ENCODE measurements around the gene TNF.

Gene TNF

DNA sequence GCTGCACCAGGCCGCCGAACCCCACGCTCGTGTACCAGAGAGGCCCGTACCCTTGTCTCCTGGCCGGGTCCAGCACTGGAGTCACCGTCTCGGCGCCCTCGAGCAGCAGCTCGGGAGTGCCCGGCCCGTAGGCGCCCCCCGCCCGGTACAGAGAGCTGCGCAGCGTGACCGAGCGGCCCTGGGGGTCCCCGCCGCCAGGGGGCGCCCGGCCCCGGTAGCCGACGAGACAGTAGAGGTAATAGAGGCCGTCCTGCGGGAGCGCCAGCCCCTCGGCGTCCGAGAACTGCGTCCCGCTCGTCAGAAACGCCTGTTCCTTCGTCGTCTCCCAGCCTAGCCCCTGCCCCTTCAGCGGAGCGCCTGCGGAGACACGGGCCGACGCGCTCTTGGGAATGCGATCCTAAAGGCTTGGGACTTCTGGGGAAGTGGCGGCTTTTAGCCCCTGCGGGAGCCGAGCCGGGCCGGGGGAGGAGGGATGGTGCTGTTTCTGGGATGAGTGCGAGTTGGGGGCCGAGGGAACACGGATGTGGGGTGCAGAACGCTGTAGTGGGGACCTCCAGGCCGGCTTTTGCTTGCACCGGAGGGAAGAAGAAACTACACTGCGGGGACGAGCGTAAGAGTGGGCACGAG is 5.6 kb downstream of the TNF start:
- POLR2A ChIA-PET: interaction anchor here (0.6 to 3.5 kb wide), 11 partner anchors 10 to 133 kb away, joined by 3 to 23 read pairs (median 3); partner anchors contain the start of genes ATP6V1G2, DDX39B, GPANK1 and NCR3
- no peak for TF ChIP-seq CTBP1 (IDR thresholded peaks at IDR 0.05; ENCODE audit: borderline replicate concordance)
- TF ChIP-seq FOXM1 (IDR thresholded peaks at IDR 0.05; ENCODE audit: borderline replicate concordance): no peak
- 0 out of 2 replicates have a peak, but pooled peaks have one; percentile 8 for TF ChIP-seq TARDBP (IDR thresholded peaks at IDR 0.05)
- no peak for TF ChIP-seq NFRKB (IDR thresholded peaks at IDR 0.05)
- TF ChIP-seq LEF1 (IDR thresholded peaks at IDR 0.05; ENCODE audit: borderline replicate concordance): no peak
- TF ChIP-seq ZNF384 (IDR thresholded peaks at IDR 0.05): no peak
- no peak for TF ChIP-seq ELF4 (IDR thresholded peaks at IDR 0.05)
- no peak for TF ChIP-seq SUZ12 (IDR thresholded peaks at IDR 0.05)
- TF ChIP-seq FOXA1 (IDR thresholded peaks at IDR 0.05): no peak
- TF ChIP-seq BHLHE40 (IDR thresholded peaks at IDR 0.05; ENCODE audit: borderline replicate concordance): no peak
- TF ChIP-seq, protein P1, sequence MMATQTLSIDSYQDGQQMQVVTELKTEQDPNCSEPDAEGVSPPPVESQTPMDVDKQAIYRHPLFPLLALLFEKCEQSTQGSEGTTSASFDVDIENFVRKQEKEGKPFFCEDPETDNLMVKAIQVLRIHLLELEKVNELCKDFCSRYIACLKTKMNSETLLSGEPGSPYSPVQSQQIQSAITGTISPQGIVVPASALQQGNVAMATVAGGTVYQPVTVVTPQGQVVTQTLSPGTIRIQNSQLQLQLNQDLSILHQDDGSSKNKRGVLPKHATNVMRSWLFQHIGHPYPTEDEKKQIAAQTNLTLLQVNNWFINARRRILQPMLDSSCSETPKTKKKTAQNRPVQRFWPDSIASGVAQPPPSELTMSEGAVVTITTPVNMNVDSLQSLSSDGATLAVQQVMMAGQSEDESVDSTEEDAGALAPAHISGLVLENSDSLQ (IDR thresholded peaks at IDR 0.05): no peak
- no peak for TF ChIP-seq ARNT (IDR thresholded peaks at IDR 0.05)
- TF ChIP-seq SP1 (IDR thresholded peaks at IDR 0.05): no peak
- TF ChIP-seq L3MBTL2 (conservative IDR thresholded peaks at IDR 0.05): peak; percentile 86
- TF ChIP-seq FOXK2 (IDR thresholded peaks at IDR 0.05): no peak
- no peak for TF ChIP-seq HDGF (IDR thresholded peaks at IDR 0.05; ENCODE audit: borderline replicate concordance)
- CTCF ChIA-PET: interaction anchor here (1.0 to 13.5 kb wide), 5 partner anchors 9 to 32 kb away, joined by 5 to 149 read pairs (median 7); partner anchors contain the start of gene NCR3
- peak; percentile 96 for DNase-seq (ENCODE audit: extremely low spot score)

DNA sequence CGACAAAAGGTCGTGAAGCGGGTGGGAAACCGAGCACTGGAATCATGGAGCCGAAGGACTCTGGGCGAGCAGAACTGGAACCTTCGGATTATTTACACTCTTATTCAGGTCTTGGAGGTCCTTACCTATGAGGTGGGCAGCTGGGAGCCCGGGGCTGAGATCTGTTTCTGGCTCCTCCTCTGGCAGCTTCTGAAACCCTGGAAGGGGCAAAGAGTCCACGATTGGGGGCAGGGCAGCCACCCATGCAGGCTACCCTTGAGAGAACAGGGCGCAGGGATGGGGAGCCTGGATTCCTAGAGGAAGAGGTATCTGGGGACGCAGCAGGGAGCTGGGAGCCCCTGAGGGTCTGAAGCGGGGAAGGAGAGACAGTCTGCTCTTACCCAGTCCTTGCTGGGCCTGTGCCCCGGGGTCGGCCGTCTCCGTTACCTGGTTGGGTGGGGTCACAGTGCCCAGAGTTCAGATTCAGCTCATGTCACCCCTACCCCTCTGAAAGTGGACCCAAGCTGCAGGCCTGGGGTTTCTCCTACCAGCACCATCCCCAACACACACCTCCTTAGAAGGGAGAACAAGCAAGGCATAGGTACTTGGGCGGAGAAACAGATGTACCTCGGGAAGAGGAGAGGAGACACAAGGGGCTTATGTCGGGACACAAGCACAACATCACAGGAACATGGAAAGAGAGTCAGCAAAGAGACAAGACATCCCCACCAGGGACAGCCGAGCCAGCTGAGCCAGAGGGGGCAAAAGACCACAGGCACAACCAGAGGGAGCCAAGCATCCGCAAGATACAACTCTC is 6.3 kb downstream of the TNF start:
- DNase-seq (ENCODE audit: extremely low spot score): no peak
- TF ChIP-seq CTBP1 (IDR thresholded peaks at IDR 0.05; ENCODE audit: borderline replicate concordance): no peak
- TF ChIP-seq LEF1 (IDR thresholded peaks at IDR 0.05; ENCODE audit: borderline replicate concordance): no peak
- no peak for TF ChIP-seq ARNT (IDR thresholded peaks at IDR 0.05)
- no peak for TF ChIP-seq SP1 (IDR thresholded peaks at IDR 0.05)
- no peak for TF ChIP-seq L3MBTL2 (conservative IDR thresholded peaks at IDR 0.05)
- no peak for TF ChIP-seq BHLHE40 (IDR thresholded peaks at IDR 0.05; ENCODE audit: borderline replicate concordance)
- no peak for TF ChIP-seq TARDBP (IDR thresholded peaks at IDR 0.05)
- no peak for TF ChIP-seq NFRKB (IDR thresholded peaks at IDR 0.05)
- TF ChIP-seq, protein P1 (IDR thresholded peaks at IDR 0.05): no peak
- TF ChIP-seq FOXA1 (IDR thresholded peaks at IDR 0.05): no peak
- TF ChIP-seq ZNF384 (IDR thresholded peaks at IDR 0.05): no peak
- TF ChIP-seq FOXK2 (IDR thresholded peaks at IDR 0.05): no peak
- ChIA-PET POLR2A (interaction anchor here (0.9 to 3.5 kb wide), 6 partner anchors 11 to 83 kb away, joined by 3 to 23 read pairs (median 3); partner anchors contain the start of genes DDX39B and GPANK1), CTCF (interaction anchor here (0.7 to 13.5 kb wide), 4 partner anchors 9 to 32 kb away, joined by 3 to 149 read pairs (median 8); partner anchors contain the start of gene NCR3)

DNA sequence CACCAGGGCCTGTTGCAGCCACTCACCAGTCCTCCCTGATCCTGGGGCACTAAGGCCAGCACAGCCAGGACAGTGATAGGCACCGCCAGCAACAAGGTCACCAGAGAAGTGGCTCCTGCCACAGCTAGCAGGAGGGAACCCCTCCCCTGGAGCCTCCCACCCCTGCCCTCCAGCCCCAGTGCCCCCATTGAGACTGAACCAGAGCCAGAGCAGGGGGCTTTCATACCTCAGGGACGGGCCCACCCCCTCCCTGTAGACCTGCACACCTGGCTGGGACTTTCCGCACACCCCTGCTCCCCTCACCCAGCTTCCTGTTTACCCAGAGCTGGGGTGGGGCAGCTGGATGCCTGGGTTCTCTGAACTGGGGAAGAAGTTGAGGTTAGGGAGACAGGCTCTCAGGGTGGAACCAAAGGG is 6.9 kb downstream of the TNF start, which contains the start of gene LTB:
TSS of gene LTB (minus strand) at position 195 of the 414 bp plus-strand sequence. CDS start at position 188, 7 bp downstream.
- no peak for DNase-seq (ENCODE audit: extremely low spot score)
- POLR2A ChIA-PET: interaction anchor here (1.0 to 3.5 kb wide), 4 partner anchors 8 to 40 kb away, joined by 3 to 23 read pairs (median 10); partner anchors contain the start of gene DDX39B
- no peak for TF ChIP-seq ARNT (IDR thresholded peaks at IDR 0.05)
- no peak for TF ChIP-seq SUZ12 (IDR thresholded peaks at IDR 0.05)
- no peak for TF ChIP-seq ZNF384 (IDR thresholded peaks at IDR 0.05)
- no peak for TF ChIP-seq SP1 (IDR thresholded peaks at IDR 0.05)
- TF ChIP-seq TARDBP (IDR thresholded peaks at IDR 0.05): no peak
- no peak for TF ChIP-seq HDGF (IDR thresholded peaks at IDR 0.05; ENCODE audit: borderline replicate concordance)
- TF ChIP-seq L3MBTL2 (conservative IDR thresholded peaks at IDR 0.05): no peak
- TF ChIP-seq CTBP1 (IDR thresholded peaks at IDR 0.05; ENCODE audit: borderline replicate concordance): no peak
- no peak for TF ChIP-seq BHLHE40 (IDR thresholded peaks at IDR 0.05; ENCODE audit: borderline replicate concordance)
- no peak for TF ChIP-seq FOXK2 (IDR thresholded peaks at IDR 0.05)
- TF ChIP-seq FOXM1 (IDR thresholded peaks at IDR 0.05; ENCODE audit: borderline replicate concordance): no peak
- no peak for TF ChIP-seq FOXA1 (IDR thresholded peaks at IDR 0.05)
- TF ChIP-seq NFRKB (IDR thresholded peaks at IDR 0.05): no peak
- TF ChIP-seq, protein P1 (IDR thresholded peaks at IDR 0.05): no peak
- TF ChIP-seq ELF4 (IDR thresholded peaks at IDR 0.05): no peak
- TF ChIP-seq LEF1 (IDR thresholded peaks at IDR 0.05; ENCODE audit: borderline replicate concordance): no peak
- CTCF ChIA-PET: interaction anchor here (2.2 to 13.5 kb wide), 2 partner anchors 12 to 14 kb away, joined by 9 to 149 read pairs; partner anchors contain the start of gene NCR3

DNA sequence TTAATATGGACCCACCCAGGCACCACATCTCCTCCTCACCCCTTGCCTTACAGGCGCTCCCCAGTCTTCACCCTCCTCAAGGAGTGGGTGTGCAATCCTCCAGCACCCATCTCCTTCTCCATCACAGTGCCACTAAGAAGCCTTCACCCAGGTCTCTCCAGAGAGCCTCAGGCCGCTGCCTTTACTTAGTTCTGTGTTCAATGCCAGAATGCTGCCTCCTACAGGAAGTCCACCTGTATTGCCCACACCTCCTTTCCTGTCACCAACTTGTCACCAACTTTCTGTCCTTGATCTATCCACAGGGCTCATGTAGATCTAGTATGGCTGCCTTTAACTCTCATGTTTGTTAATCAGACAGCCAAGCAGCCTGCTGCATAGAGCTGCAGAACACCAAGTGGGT is 10.1 kb downstream of the TNF start:
- DNase-seq (ENCODE audit: extremely low spot score): peak; percentile 60
- ChIA-PET POLR2A (interaction anchor here (1.1 to 1.7 kb wide), 2 partner anchors 9 to 11 kb away, joined by 3 read pairs; no protein-coding TSS in a partner anchor), CTCF (interaction anchor here (1.3 to 13.5 kb wide), 2 partner anchors 8 to 11 kb away, joined by 4 to 149 read pairs; partner anchors contain the start of gene NCR3)
- TF ChIP-seq LEF1 (IDR thresholded peaks at IDR 0.05; ENCODE audit: borderline replicate concordance) (no peak), FOXM1 (IDR thresholded peaks at IDR 0.05; ENCODE audit: borderline replicate concordance) (no peak), SUZ12 (IDR thresholded peaks at IDR 0.05) (no peak), NFRKB (IDR thresholded peaks at IDR 0.05) (no peak), TARDBP (IDR thresholded peaks at IDR 0.05) (no peak), CTBP1 (IDR thresholded peaks at IDR 0.05; ENCODE audit: borderline replicate concordance) (no peak), FOXA1 (IDR thresholded peaks at IDR 0.05) (no peak), L3MBTL2 (conservative IDR thresholded peaks at IDR 0.05) (no peak), BHLHE40 (IDR thresholded peaks at IDR 0.05; ENCODE audit: borderline replicate concordance) (no peak), ELF4 (IDR thresholded peaks at IDR 0.05) (no peak), FOXK2 (IDR thresholded peaks at IDR 0.05) (no peak), HDGF (IDR thresholded peaks at IDR 0.05; ENCODE audit: borderline replicate concordance) (no peak), SP1 (IDR thresholded peaks at IDR 0.05) (no peak), ARNT (IDR thresholded peaks at IDR 0.05) (no peak), ZNF384 (IDR thresholded peaks at IDR 0.05) (no peak)
- TF ChIP-seq, protein P1 (IDR thresholded peaks at IDR 0.05): no peak
